Peyer's patch (tissue), 4 donors: Measurements from ENCODE around the gene CDK1.

ENCODE experiments used
- CTCF ChIP-seq, 6 experiments: fragments of 450-650 bp in 4 of 6; fragments of 200-600 bp in 2 of 6; sonication (generic) in 1 of 6; IDR thresholded peaks; one replicate each; pipeline ENCODE4 v1.5.1; 2017 to 2019; ENCODE audit warnings: antibody characterized with exemption in 6 of 6, mild to moderate bottlenecking in 3 of 6, moderate library complexity in 1 of 6
- POLR2A ChIP-seq, 2 donors: fragments of 450-650 bp; IDR thresholded peaks; one replicate each; pipeline ENCODE4 v1.5.1; 2017; ENCODE audit warnings: antibody characterized with exemption in 2 of 2, mild to moderate bottlenecking in 2 of 2, moderate library complexity in 2 of 2

DNA sequence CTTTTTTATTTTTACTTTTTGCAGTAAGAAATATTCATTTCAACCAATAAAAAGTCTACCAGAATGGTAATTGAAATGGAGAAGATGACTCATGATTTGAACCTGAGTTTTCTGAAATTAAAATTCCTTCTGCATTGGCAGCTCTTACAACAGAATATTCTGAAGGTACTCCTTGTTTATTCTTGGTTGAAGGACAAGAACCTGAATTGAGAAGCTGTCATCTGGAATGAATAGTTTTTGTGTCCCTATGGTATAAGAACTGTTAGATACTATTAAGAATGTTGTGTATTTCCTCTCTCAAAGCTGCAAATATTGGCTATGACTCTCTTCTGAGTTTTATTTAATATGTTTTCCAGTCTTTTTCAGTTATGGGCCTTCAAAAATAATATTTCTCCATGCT lies 56.1 kb downstream of the CDK1 start:
- TF ChIP-seq CTCF (IDR thresholded peaks at IDR 0.05): no peak
- no peak for TF ChIP-seq POLR2A (IDR thresholded peaks at IDR 0.05)
